Fibroblast of mammary gland (primary cell): ENCODE results near the gene SYT14.

Experiments used
- DNase-seq: peaks from one replicate; pipeline ENCODE4 v3.0.0-alpha.2; 2010; ENCODE audit warnings: low read depth
- H3K4me3 ChIP-seq: 2 replicates; pipeline ENCODE4 v1.5.1; 2011; ENCODE audit warnings: low read depth, mild to moderate bottlenecking, low read length, moderate library complexity; ENCODE audit not compliant: control insufficient read depth
- TF ChIP-seq, protein P1 (sequence below): conservative IDR thresholded peaks from 2 replicates; pipeline ENCODE4 v1.5.1; 2011; ENCODE audit warnings: low read depth, low read length, inconsistent platforms; ENCODE audit not compliant: control insufficient read depth, insufficient read depth

SYT14 gene

DNA sequence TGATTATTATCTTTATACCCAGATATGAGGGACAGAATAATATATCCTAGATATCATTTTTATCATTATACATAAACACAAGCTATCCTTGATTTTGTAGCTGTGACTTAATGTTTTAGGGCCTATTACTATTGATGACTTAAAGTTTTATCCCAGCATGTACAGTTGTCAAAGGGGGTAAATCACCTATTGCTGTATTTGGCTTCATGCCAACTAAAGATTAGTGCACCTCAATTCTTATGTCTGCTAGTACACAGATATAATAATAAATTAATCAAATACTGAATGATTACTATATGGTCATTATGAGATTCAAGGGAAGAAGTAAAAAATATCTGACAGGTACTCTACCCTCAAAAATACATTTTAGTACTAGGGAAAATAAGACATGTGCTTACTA, 84.0 kb downstream of the SYT14 start:
- DNase-seq, result no peak
- H3K4me3 ChIP-seq, result no peak overlapping the region
- TF ChIP-seq, protein P1, sequence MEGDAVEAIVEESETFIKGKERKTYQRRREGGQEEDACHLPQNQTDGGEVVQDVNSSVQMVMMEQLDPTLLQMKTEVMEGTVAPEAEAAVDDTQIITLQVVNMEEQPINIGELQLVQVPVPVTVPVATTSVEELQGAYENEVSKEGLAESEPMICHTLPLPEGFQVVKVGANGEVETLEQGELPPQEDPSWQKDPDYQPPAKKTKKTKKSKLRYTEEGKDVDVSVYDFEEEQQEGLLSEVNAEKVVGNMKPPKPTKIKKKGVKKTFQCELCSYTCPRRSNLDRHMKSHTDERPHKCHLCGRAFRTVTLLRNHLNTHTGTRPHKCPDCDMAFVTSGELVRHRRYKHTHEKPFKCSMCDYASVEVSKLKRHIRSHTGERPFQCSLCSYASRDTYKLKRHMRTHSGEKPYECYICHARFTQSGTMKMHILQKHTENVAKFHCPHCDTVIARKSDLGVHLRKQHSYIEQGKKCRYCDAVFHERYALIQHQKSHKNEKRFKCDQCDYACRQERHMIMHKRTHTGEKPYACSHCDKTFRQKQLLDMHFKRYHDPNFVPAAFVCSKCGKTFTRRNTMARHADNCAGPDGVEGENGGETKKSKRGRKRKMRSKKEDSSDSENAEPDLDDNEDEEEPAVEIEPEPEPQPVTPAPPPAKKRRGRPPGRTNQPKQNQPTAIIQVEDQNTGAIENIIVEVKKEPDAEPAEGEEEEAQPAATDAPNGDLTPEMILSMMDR, result no peak

DNA sequence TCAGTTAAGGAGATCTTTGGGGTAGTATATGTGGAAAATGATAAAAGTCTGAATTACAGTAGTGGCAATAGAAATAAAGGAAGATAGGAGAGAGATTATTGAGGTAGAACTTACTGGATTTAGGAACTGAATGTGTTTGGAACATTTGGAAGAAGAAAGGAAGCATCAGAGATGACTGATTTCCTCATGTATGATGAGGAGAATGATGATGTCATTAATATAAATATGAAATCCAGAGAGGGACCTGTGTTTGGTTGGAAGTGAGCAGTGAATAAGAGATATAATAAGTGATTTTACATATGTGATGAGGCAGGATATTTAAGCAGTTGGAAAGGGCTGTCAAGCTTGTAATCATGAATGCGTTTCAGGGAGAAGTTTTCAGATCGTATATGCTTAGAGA, 86.3 kb downstream of the SYT14 start:
- TF ChIP-seq, protein P1, result no peak
- H3K4me3 ChIP-seq, result no peak overlapping the region
- DNase-seq, result no peak

DNA sequence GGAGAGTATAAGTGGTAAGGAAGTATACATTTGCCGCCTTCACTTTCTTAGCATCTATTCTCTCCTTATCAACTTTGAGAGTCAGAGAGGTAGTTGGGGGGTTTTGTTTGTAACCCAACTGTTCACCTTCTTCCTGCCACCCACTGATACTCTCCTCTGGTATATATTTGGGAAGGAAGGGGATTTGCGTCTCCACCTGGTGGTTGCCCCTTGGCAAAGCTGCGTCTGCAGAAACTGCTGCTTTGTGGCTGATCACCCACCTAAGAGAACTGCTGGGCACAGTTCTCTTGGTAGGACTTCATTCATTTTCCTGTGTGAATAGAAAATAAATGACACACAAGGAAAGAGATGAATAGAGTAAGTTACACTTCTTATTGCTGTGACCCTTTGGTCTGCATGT, 87.0 kb downstream of the SYT14 start:
- DNase-seq, result no peak
- no peak overlapping the region for H3K4me3 ChIP-seq
- TF ChIP-seq, protein P1, result peak; percentile 3

DNA sequence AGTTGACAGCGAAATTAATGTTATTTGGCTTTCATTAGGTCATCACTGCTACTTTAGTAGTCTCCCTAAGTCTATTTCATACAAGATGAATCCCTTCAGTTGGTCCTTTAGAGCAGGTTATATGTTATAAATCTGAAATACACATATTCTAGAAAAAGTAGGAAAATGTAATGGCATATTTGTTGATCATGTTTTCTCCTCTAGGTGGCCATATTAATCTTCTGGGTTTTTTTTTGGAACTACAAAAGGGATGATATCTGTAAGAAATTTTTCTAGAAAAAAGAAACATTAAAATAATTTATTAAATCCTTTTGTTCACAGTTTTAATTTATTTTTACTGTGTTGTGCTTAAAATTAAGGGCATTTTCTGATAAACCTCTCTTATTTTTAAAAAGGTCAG, 87.9 kb downstream of the SYT14 start:
- TF ChIP-seq, protein P1, result no peak
- no peak for DNase-seq
- H3K4me3 ChIP-seq, result no peak overlapping the region

DNA sequence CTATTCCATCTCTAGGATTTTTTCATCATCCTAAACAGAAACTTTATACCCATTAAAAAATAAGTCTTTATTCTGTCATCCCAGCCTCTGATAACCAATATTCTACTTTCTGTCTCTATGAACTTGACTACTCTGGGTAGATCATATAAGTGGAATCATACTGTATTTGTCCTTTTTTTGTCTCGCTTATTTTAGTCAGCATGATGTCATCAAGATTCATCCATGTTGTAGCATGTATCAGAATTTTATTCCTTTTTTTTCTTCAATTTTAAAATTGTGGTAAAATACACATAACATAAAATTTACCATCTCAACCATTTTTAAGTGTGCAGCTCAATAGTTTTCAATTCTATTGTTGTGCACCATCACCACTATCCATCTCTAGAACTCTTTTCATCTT, 90.0 kb downstream of the SYT14 start:
- H3K4me3 ChIP-seq, result no peak overlapping the region
- TF ChIP-seq, protein P1, result no peak
- DNase-seq, result no peak

DNA sequence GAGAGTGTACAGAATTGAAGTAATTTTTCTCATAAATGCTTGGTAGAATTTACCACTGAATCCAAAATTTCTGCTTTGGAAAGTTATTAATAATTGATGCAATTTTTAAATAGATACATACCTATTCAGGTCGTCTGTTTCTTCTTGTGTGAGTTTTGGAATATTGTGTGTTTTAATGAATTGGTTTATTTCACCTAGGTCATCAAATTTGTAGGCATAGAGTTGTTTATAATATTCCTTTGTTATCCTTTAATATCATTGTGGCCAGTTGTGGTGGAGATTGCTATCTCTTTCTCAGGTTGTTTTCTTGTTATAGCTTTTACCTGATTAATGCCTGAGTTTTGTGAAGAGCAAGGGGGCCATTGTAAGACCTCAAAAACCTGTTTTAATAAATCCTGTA, 93.5 kb downstream of the SYT14 start:
- DNase-seq, result no peak
- no peak overlapping the region for H3K4me3 ChIP-seq
- TF ChIP-seq, protein P1, result no peak

DNA sequence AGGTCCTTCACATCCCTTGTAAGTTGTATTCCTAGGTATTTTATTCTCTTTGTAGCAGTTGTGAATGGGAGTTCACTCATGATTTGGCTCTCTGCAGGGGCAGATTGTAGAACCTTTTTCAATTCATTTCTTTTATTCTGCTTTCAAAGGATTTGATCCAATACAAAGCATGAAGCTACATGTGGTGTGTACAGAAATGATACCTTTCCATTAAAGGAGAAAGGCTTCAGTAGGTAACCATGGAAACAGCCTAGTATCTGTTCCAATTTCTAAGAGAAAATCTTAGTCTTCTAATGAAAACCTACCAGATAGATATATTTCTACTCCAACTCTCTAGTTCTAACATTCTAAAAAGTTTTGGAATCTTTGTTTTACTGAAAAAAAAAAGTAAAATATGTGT, 105.0 kb downstream of the SYT14 start:
- TF ChIP-seq, protein P1, result no peak
- no peak for DNase-seq
- H3K4me3 ChIP-seq, result no peak overlapping the region
